ENCODE measurements around the gene CLCA2.

- no peak for TF ChIP-seq CTCF (IDR thresholded peaks at IDR 0.05)
- no peak for TF ChIP-seq SIN3A (IDR thresholded peaks at IDR 0.05; ENCODE audit: borderline replicate concordance, insufficient read depth, low read depth, low read length)
- TF ChIP-seq, protein P1, sequence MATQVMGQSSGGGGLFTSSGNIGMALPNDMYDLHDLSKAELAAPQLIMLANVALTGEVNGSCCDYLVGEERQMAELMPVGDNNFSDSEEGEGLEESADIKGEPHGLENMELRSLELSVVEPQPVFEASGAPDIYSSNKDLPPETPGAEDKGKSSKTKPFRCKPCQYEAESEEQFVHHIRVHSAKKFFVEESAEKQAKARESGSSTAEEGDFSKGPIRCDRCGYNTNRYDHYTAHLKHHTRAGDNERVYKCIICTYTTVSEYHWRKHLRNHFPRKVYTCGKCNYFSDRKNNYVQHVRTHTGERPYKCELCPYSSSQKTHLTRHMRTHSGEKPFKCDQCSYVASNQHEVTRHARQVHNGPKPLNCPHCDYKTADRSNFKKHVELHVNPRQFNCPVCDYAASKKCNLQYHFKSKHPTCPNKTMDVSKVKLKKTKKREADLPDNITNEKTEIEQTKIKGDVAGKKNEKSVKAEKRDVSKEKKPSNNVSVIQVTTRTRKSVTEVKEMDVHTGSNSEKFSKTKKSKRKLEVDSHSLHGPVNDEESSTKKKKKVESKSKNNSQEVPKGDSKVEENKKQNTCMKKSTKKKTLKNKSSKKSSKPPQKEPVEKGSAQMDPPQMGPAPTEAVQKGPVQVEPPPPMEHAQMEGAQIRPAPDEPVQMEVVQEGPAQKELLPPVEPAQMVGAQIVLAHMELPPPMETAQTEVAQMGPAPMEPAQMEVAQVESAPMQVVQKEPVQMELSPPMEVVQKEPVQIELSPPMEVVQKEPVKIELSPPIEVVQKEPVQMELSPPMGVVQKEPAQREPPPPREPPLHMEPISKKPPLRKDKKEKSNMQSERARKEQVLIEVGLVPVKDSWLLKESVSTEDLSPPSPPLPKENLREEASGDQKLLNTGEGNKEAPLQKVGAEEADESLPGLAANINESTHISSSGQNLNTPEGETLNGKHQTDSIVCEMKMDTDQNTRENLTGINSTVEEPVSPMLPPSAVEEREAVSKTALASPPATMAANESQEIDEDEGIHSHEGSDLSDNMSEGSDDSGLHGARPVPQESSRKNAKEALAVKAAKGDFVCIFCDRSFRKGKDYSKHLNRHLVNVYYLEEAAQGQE (IDR thresholded peaks at IDR 0.05; ENCODE audit: insufficient read depth in 1 of 2, low read depth in 2 of 2, low read length in 1 of 2): no peak
- TF ChIP-seq POLR2AphosphoS5 (IDR thresholded peaks at IDR 0.05; ENCODE audit: low read depth, low read length): no peak
- no peak for TF ChIP-seq TCF7L2 (IDR thresholded peaks at IDR 0.05; ENCODE audit: low read depth, low read length)
Measured at GRCh38 chr1:86466986-86467385, 43.0 kb downstream of the CLCA2 start.

Data from Panc1 (cell line).